B cell (primary cell): Measurements from ENCODE around the gene PIGH. TPM values are rescaled to one million over a fixed set of nuclear protein-coding genes. Genes with fewer than 3 reads are reported as not detected.

Experiments
- ATAC-seq: fragments of 200-7000 bp; cut with Tn5 transposase; one replicate; pipeline ENCODE4 v1.10.0; 2021; ENCODE audit warnings: low read depth, mild to moderate bottlenecking, moderate number of reproducible peaks, moderate library complexity
- CTCF ChIA-PET: fragments of 350-600 bp; sonication (Branson Sonifier 250); formaldehyde crosslinking; loops from one replicate; lab custom pipeline; 2021; ENCODE audit warnings: antibody characterized with exemption, inconsistent platforms; lab: Charles Lee
- POLR2A ChIA-PET: fragments of 350-600 bp; sonication (Branson Sonifier 250); formaldehyde crosslinking; loops from one replicate; lab custom pipeline; 2021; ENCODE audit warnings: antibody characterized with exemption; lab: Charles Lee
- DNase-seq: peaks from one replicate; pipeline ENCODE4 v3.0.0; 2013
- H2AFZ ChIP-seq: 2 replicates; pipeline ENCODE4 v1.6.1; 2012; ENCODE audit warnings: mild to moderate bottlenecking, low read depth, low read length; ENCODE audit not compliant: insufficient read depth, poor library complexity, severe bottlenecking
- H3K27ac ChIP-seq, 2 donors: 1 replicate in 1 of 2; 2 replicates in 1 of 2; pipeline ENCODE4 v1.5.1; 2012 to 2013; ENCODE audit warnings: low read length in 2 of 2, mild to moderate bottlenecking in 2 of 2, moderate library complexity in 1 of 2
- H3K27me3 ChIP-seq, 4 experiments: fragments of 200-600 bp in 1 of 4; sonication (generic) in 1 of 4; replicated peaks in 1 of 4; 1 replicate in 2 of 4; 2 replicates in 2 of 4; pipeline versions ENCODE4 v1.6.1 to v1.7.0; 2013 to 2016; ENCODE audit warnings: low read length in 3 of 4, mild to moderate bottlenecking in 2 of 4, mixed read lengths in 1 of 4, moderate library complexity in 1 of 4; ENCODE audit not compliant: insufficient read depth in 4 of 4, control insufficient read depth in 3 of 4; ENCODE audit errors: control extremely low read depth in 1 of 4
- H3K36me3 ChIP-seq, 2 experiments: replicated peaks in 1 of 2; 1 replicate in 1 of 2; 2 replicates in 1 of 2; pipeline versions ENCODE4 v1.6.1 to v1.7.1; 2013; ENCODE audit warnings: low read length in 1 of 2; ENCODE audit not compliant: insufficient read depth in 2 of 2, control insufficient read depth in 1 of 2; ENCODE audit errors: control extremely low read depth in 1 of 2, extremely low read depth in 1 of 2
- H3K4me1 ChIP-seq, 2 donors: fragments of 200-600 bp in 1 of 2; sonication (generic) in 1 of 2; 1 replicate in 1 of 2; 2 replicates in 1 of 2; pipeline versions ENCODE4 v1.5.1 to v1.6.1; 2013 to 2017; ENCODE audit warnings: low read length in 2 of 2; ENCODE audit not compliant: control insufficient read depth in 2 of 2, insufficient read depth in 2 of 2
- H3K4me2 ChIP-seq: replicated peaks from 2 replicates; pipeline ENCODE3; 2012; ENCODE audit warnings: mild to moderate bottlenecking, low read depth, low read length; ENCODE audit not compliant: poor library complexity, severe bottlenecking
- H3K4me3 ChIP-seq, 5 experiments: fragments of 200-600 bp in 1 of 5; sonication (generic) in 1 of 5; 1 replicate in 3 of 5; 2 replicates in 2 of 5; pipeline versions ENCODE4 v1.5.1 to v1.7.0; 2011 to 2016; ENCODE audit warnings: low read length in 4 of 5, mild to moderate bottlenecking in 4 of 5, low read depth in 2 of 5, control low read depth in 1 of 5, moderate library complexity in 1 of 5; ENCODE audit not compliant: insufficient read depth in 1 of 5; ENCODE audit errors: control extremely low read depth in 1 of 5, extremely low read depth in 1 of 5
- H3K79me2 ChIP-seq: fragments of 200-600 bp; sonication (generic); one replicate; pipeline ENCODE4 v1.6.0; 2016; ENCODE audit warnings: low read length; ENCODE audit not compliant: control insufficient read depth, insufficient read depth
- H3K9ac ChIP-seq: fragments of 200-600 bp; sonication (generic); 2 replicates; pipeline ENCODE4 v1.6.1; 2017; ENCODE audit warnings: mild to moderate bottlenecking, low read length, moderate library complexity
- H3K9me3 ChIP-seq, 3 donors: one replicate each; pipeline versions ENCODE4 v1.6.1 to v1.7.1; 2013; ENCODE audit warnings: low read length in 2 of 3; ENCODE audit not compliant: control insufficient read depth in 2 of 3, insufficient read depth in 1 of 3; ENCODE audit errors: control extremely low read depth in 1 of 3
- H4K20me1 ChIP-seq: 2 replicates; pipeline ENCODE4 v1.6.0; 2012; ENCODE audit warnings: mild to moderate bottlenecking, low read length; ENCODE audit not compliant: insufficient read depth, control insufficient read depth, poor library complexity, severe bottlenecking
- H3K27ac Mint-ChIP-seq: one replicate; pipeline ENCODE4 v1.8.0; 2021; ENCODE audit warnings: mixed read lengths
- H3K27me3 Mint-ChIP-seq: one replicate; pipeline ENCODE4 v1.8.0; 2021; ENCODE audit warnings: mixed read lengths
- H3K4me1 Mint-ChIP-seq: one replicate; pipeline ENCODE4 v1.8.0; 2021; ENCODE audit warnings: mixed read lengths
- H3K4me3 Mint-ChIP-seq: one replicate; pipeline ENCODE4 v1.8.0; 2021; ENCODE audit warnings: mixed read lengths
- H3K9me3 Mint-ChIP-seq: one replicate; pipeline ENCODE4 v1.8.0; 2022; ENCODE audit warnings: mixed read lengths; ENCODE audit not compliant: insufficient read depth
- CTCF ChIP-seq: fragments of 200-600 bp; IDR thresholded peaks from one replicate; pipeline ENCODE4 v1.8.0; 2022; ENCODE audit warnings: antibody characterized with exemption, mild to moderate bottlenecking
- EZH2 ChIP-seq: IDR thresholded peaks from 2 replicates; pipeline ENCODE4 v1.6.1; 2012; ENCODE audit warnings: borderline replicate concordance, low read depth, mild to moderate bottlenecking, moderate library complexity, low read length; ENCODE audit not compliant: insufficient read depth, poor library complexity, severe bottlenecking
- WGBS: methylation state at CpG from one replicate; pipeline ENCODE4 v1.1.5; 2013; ENCODE audit warnings: missing lambda C conversion rate; ENCODE audit not compliant: insufficient coverage; 5-methylcytosine and 5-hydroxymethylcytosine counted together
- intact Hi-C: fragments of 100-400 bp; cut with micrococcal nuclease; formaldehyde crosslinking; loops from one replicate; pipeline ENCODE4 v1.10.0; 2022
- polyA plus RNA-seq: library from polyadenylated mRNA; depleted of rRNA; stranded (reverse); fragments of >200 nt; gene quantifications from 2 replicates; pipeline ENCODE4 v1.2.3, GENCODE V29; 2012
- total RNA-seq, 2 donors: library from RNA; stranded (reverse); fragments of 120-200 nt in 1 of 2; gene quantifications; 1 replicate in 1 of 2; 2 replicates in 1 of 2; pipeline versions ENCODE4 v1.2.3 to v1.2.4, GENCODE V29; 2013 to 2022

Gene PIGH
- total and polyA plus RNA-seq, 2 donors (not counting 1 experiment from before 2014, with no cell fraction given): 26.7 to 48.0 TPM

GRCh38 chr14:67579636-67580035, 20.4 kb downstream of the PIGH start:
- ChIA-PET CTCF (interaction anchor here (1.0 to 24.8 kb wide), 7 partner anchors 8 to 155 kb away, joined by 3 to 863 read pairs (median 49); partner anchors contain the start of genes PIGH and RDH12), POLR2A (no interaction called here)
- no peak overlapping the region for H3K27ac ChIP-seq
- H3K9ac ChIP-seq: no peak overlapping the region
- H3K4me3 Mint-ChIP-seq: no peak overlapping the region
- no peaks in the 10 kb centered on the region for H3K9me3 Mint-ChIP-seq
- no peak overlapping the region for H3K4me3 ChIP-seq
- intact Hi-C loops: no loop called here
- no peaks in the 10 kb centered on the region for H3K9me3 ChIP-seq
- H3K27ac Mint-ChIP-seq: no peak overlapping the region
- H3K27me3 ChIP-seq: no peaks in the 10 kb centered on the region
- no peaks in the 10 kb centered on the region for H3K36me3 ChIP-seq
- WGBS: 93% methylated on average over 7 of the region's 7 CpGs
- no peak overlapping the region for H3K4me2 ChIP-seq
- H3K4me1 ChIP-seq: no peaks in the 10 kb centered on the region
- ATAC-seq (no peak), DNase-seq (no peak)
- no peaks in the 10 kb centered on the region for H3K4me1 Mint-ChIP-seq
- no peaks in the 10 kb centered on the region for H3K79me2 ChIP-seq
- no peaks in the 10 kb centered on the region for H4K20me1 ChIP-seq
- TF ChIP-seq EZH2 (no peak), CTCF (no peak)
- no peak overlapping the region for H2AFZ ChIP-seq
- H3K27me3 Mint-ChIP-seq: no peaks in the 10 kb centered on the region

- Histone ChIP-seq H3K9me3 (no peaks in the 10 kb centered on the region), H3K9ac (no peak overlapping the region), H3K4me3 (no peak overlapping the region), H3K36me3 (no peaks in the 10 kb centered on the region), H3K27me3 (no peaks in the 10 kb centered on the region), H3K4me1 (no peaks in the 10 kb centered on the region), H2AFZ (no peak overlapping the region), H3K4me2 (no peak overlapping the region), H4K20me1 (no peaks in the 10 kb centered on the region), H3K27ac (no peak overlapping the region), H3K79me2 (no peaks in the 10 kb centered on the region)
- H3K27me3 Mint-ChIP-seq: no peaks in the 10 kb centered on the region
- WGBS: 79% methylated on average over 14 of the region's 15 CpGs
- DNase-seq: no peak
- no peaks in the 10 kb centered on the region for H3K4me1 Mint-ChIP-seq
- H3K4me3 Mint-ChIP-seq: no peak overlapping the region
- no peak overlapping the region for H3K27ac Mint-ChIP-seq
- ChIA-PET CTCF (interaction anchor here (0.6 to 24.8 kb wide), 8 partner anchors 7 to 365 kb away, joined by 3 to 863 read pairs (median 26); partner anchors contain the start of genes PIGH and RDH12), POLR2A (no interaction called here)
- H3K9me3 Mint-ChIP-seq: no peaks in the 10 kb centered on the region
- intact Hi-C loops: no loop called here
- ATAC-seq: no peak
- TF ChIP-seq EZH2 (no peak), CTCF (no peak)
Observed at GRCh38 chr14:67579040-67579439, 21.0 kb downstream of the PIGH start.
